NCI-H187 (cell line): ENCODE results near the gene MLKL.
"Not testable (repeated sequence)": the region's sequence is repeated elsewhere in the genome, so short reads cannot be mapped to it uniquely, and the experiment has no call there.

Source experiments
- DNase-seq, 2 experiments: peaks; one replicate each; lab custom pipeline; 2025; lab: John Stamatoyannopoulos, UW

The MLKL gene

DNA sequence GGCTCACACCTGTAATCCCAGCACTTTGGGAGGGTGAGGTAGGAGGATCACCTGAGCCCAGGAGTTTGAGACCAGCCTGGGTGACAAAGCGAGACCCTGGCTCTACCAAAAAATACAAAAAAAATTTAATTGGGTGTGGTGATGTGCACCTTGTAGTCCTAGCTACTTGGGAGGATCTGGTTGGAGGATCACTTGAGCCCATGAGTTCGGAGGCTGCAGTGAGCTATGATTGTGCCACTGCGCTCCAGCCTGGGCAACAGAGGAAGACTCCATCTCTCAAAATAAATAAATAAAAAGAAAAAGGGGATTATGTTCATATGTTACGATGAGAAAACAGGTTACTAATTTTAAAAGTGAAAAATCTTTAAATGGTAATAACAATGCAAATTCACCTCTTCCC is 996 bp downstream of the MLKL start:
- DNase-seq = no peak

DNA sequence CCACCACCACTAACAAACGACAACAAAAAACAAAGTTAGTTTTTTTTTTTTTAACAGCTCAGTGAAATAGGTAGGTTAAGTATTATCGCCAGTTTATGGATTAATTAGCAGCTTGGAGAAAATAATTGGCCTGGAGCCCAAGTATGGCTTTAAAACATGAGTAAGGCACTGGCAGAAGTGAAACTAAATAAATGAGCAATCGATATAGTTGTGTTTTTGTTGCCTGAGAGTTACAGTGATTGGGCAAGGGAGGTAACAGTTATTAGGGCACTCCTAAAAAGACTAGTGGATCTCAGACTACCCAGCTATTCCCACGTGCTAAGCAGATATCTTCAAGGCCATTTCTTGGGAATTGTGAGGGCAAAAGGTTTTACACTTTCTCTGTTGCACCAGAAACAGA is 2.4 kb downstream of the MLKL start:
- no peak for DNase-seq

DNA sequence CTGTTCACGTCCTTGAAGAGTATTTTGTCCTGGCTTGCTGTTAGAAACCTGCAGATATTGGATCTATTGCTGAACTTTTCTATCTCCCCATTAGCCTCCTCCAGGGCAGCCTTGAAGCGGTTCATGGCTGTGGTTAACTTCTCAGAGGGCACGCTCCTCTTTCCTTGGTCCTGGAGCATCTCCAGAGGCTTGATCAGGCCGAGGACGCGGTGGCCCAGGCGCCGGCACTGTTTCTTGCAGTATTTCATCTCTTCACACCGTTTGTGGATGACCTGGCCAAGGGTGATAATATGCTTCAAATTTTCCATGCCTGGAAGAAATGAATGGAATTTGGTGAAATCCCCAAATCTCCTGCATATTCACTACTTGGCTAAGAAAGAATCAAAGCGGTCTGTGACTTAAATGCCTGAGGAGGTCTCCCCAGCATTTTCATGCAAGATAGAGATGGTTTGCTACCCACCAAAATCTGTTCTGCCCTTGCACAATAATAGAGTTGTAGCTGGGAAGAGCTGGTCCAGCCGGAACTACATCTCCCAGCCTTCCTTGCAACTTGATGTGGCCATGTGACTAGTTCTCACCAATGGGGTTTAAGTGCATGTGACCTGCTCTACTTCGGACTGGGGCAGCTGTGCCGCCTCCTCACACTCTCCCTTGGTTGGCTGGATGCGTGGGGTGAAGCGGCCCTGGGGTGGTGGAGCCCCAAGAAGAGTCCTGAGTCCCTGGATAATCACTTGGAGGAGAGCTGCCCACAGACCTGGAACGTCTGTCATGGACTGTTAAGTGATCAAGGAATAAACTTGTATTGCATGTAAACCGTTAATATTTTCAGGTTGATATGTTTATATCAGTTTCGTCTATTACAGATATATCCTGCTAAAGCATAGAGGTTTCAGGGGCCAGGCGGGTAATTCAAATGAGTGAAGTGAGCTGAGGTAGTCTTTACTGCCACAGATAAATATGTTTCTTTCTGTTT is 4.9 kb downstream of the MLKL start:
- DNase-seq = peak; percentile 0 to 26

GRCh38 chr16:74691093-74691855 is 9.4 kb downstream of the MLKL start:
- no peak for DNase-seq

- DNase-seq = no peak
Measured at GRCh38 chr16:74682556-74682955, 18.1 kb downstream of the MLKL start.

- no peak for DNase-seq
Measured at GRCh38 chr16:74680681-74681080, 20.0 kb downstream of the MLKL start.

- DNase-seq = no peak
Measured at GRCh38 chr16:74679983-74680382, 20.7 kb downstream of the MLKL start.

GRCh38 chr16:74677868-74678267 is 22.8 kb downstream of the MLKL start:
- no peak for DNase-seq

- DNase-seq = no peak
Measured at GRCh38 chr16:74673876-74674275, 26.8 kb downstream of the MLKL start.

DNA sequence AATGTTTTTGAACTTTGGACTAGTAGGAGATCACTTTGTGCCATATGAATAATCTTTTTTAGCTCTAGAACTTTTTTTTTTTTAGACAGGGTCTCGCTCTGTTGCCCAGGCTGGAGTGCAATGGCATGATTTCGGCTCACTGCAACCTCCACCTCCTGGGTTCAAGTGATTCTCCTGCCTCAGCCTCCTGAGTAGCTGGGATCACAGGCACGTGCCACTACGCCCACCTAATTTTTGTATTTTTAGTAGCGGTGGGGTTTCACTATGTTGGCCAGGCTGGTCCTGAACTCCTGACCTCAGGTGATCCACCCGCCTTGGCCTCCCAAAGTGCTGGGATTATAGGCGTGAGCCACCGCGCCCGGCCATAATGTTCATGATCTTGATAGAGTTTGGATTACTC is 31.8 kb downstream of the MLKL start:
- not testable (repeated sequence) for DNase-seq

DNA sequence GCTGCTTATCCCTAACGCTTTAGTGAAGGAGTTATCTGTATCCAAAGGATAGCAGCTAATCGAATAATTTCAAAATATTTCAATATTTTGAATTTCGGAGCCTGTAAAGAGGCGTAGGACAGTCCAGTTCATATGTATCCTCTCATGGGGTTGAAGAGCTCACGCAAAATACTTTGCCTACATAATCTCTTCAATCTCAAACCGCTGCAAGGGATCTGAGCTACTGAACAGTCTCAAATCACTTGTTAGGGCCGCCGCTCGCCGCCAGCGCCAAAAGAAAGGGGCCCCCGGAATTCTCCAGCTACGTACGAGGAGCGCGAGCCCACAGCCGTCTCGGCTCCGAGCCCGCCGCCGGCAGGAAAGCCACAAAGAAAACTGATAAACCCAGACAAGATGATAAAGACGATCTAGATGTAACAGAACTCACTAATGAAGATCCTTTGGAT is 33.4 kb downstream of the MLKL start:
- DNase-seq = peak in 1 of 2 experiments; percentile 26

DNA sequence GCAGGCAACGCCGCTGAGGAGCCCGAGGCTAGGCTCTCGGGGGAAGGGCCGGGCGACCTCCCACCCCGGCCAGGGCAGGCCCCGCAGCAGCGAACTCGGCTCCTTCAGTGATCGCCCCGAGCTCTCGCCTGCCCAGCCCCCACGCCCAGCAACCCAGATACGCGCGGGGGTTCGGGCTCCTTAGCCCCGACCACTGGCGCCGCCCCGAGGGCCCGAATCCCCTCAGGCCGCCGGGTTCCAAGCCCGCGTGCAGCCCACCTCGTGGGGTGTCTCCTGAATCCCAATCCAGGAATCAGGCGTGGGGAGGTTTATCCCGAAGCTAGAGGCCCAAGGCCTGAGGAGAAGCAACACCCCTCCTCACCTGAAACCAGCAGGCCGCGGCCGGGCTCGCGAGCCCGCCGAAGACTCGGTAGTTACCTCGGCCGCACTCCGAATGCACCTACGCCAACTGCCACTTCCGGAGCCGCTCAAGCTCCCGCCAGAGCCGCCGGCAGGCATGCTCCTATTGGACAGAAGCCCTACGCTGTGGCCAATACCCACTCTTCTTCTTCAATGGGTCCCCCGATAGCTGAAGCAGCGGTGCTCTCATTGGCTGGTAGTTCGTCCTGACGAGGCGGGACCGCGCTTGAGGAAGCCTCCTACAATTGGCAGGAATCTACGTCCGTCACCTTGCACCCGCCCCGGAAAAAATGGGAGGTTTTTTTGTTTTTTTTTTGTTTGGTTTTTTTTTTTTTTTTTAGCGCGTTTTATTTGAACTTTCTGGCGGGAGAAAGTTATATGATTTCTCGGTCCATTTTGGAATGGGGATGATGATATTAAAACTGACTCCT is 34.0 kb downstream of the MLKL start, which contains the start of gene RFWD3:
RFWD3 (minus strand) TSS at position 453 of the 830 bp plus-strand sequence. CDS start 5,428 bp downstream, outside the sequence.
- peak; percentile 79 to 90 for DNase-seq

- DNase-seq = no peak
Measured at GRCh38 chr16:74666010-74666421, 34.6 kb downstream of the MLKL start.

GRCh38 chr16:74661064-74661463 is 39.6 kb downstream of the MLKL start:
- no peak for DNase-seq

GRCh38 chr16:74660383-74660782 is 40.3 kb downstream of the MLKL start:
- DNase-seq = no peak

DNA sequence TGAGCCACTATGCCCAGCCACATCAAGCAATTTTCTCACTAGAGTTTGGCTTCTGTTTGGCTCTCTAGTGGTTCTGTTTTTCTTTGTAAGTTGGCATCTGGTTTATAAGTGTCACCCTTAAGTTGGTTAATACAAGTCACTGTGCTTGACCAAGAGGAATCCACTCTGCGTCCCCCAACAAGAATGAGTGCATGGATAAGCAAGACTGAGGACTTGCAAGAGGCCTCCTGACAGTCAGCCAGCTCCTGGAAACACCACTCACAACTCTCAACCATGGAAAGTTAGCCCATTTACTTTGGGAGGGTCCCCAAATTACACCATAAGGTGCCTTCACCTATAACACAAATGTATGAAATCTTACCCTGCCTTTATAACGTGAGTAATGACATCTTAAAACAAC is 41.6 kb downstream of the MLKL start:
- no peak for DNase-seq

DNA sequence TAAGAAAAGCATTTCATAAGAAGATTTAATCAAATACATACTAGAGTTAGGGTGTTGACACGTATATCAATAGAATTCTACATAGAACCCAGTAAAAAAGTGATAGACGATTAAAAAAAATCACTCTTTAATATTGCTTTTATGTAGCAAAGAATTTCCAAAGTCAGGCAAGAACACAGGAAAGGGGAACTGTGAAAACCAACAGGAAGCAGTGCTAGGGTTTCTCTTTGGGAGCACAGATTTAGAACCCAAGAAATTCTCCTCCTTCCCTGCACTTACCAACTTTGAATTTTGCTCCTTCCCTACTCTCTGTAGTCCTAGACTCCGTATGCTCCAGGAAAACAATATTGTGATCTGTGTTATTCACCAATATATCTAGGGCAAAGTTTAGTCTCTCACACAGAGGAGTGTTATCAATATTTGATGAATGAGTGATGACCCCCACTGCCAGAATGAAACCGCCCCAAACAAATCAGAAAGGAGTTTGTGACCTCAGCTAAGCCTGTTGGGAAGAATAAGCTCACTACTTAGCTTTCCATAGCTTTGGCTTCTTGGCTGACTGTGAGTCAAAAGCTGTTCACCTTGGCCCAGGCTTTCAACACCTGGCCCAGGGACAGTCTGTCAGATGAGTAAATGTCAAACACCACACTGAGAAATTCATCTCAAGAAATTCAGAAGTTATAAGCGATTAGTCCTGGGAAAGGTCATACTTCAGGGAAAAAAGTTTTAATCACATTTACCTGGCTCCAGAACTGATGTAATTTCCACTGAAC is 42.6 kb downstream of the MLKL start:
- DNase-seq = no peak

DNA sequence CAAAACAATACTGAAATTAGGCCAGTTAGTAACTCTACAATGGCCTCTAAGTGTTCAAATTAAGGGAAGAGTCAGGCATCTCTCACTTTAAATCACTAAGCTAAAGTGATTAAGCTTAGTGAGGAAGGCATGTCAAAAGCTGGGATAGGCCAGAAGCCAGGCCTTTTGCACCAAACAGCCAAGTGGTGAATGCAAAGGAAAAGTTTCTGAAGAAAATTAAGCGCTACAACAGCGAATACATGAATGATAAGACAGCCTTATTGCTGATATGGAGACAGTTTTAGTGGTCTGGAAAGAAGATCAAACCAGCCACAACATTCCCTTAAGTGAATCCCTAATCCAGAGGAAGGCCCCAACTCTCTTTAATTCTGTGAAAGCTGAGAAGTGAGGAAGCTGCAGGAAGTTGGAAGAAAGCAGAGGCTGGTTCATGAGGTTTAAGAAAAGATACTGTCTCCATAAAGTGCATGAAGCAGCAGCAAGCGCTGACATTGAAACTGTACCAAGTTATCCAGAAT is 46.1 kb downstream of the MLKL start:
- no peak for DNase-seq

- not testable (repeated sequence) for DNase-seq
Measured at GRCh38 chr16:74652883-74653282, 47.8 kb downstream of the MLKL start.

DNA sequence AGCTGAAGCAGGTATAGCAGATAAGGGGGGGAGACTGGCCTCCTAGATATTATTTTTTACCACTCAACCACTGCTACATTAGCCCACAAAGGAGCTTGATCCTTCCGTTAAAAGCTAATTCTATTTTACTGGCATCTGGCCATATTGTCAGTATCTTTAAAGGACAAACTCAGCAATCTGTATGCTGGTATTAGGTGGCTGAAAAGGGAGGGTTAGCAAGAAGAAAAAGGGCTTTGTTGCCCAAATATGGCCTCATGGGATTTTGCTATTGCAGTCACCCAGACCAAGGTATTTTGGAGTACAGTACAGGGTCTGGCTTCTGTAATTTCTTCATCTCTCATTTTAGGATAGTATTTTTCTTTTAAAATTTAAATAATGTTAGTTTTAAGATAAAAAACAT is 48.4 kb downstream of the MLKL start:
- no peak for DNase-seq

- no peak for DNase-seq
Measured at GRCh38 chr16:74651841-74652240, 48.8 kb downstream of the MLKL start.
